SK-N-SH (cell line): Measurements from ENCODE around the gene DCAF10.

Source experiments
- CHD2 ChIP-seq: fragments of 150-350 bp; IDR thresholded peaks from 2 replicates; pipeline ENCODE4 v1.6.1; 2018; ENCODE audit warnings: low read length; ENCODE audit not compliant: partially characterized antibody
- ELF1 ChIP-seq: IDR thresholded peaks from 2 replicates; pipeline ENCODE4 v1.4.0; 2012
- EP300 ChIP-seq, 2 experiments: IDR thresholded peaks; 2 replicates each; pipeline versions ENCODE4 v1.4.0 to v1.6.1; 2012; ENCODE audit warnings: borderline replicate concordance in 1 of 2, low read depth in 1 of 2, low read length in 1 of 2
- EZH2phosphoT487 ChIP-seq: fragments of 200-600 bp; sonication (generic); IDR thresholded peaks from 2 replicates; pipeline ENCODE4 v1.6.1; 2017; ENCODE audit warnings: low read depth, mixed run types, mild to moderate bottlenecking, antibody characterized with exemption, moderate library complexity, borderline replicate concordance
- POLR2AphosphoS5 ChIP-seq: IDR thresholded peaks from 2 replicates; pipeline ENCODE4 v1.6.1; 2012; ENCODE audit warnings: low read depth, low read length
- SIN3A ChIP-seq: IDR thresholded peaks from 2 replicates; pipeline ENCODE4 v1.6.1; 2012; ENCODE audit warnings: low read depth, mild to moderate bottlenecking, low read length, moderate library complexity, borderline replicate concordance
- TAF1 ChIP-seq: IDR thresholded peaks from 2 replicates; pipeline ENCODE4 v1.6.1; 2012; ENCODE audit warnings: low read depth, mild to moderate bottlenecking, low read length, moderate library complexity, borderline replicate concordance
- TEAD4 ChIP-seq: IDR thresholded peaks from 2 replicates; pipeline ENCODE4 v1.4.0; 2012; ENCODE audit warnings: mild to moderate bottlenecking, borderline replicate concordance; ENCODE audit not compliant: insufficient read depth
- TF ChIP-seq, protein P1 (sequence below): fragments of 200-600 bp; sonication (generic); IDR thresholded peaks from 2 replicates; pipeline ENCODE4 v1.6.1; 2017; ENCODE audit warnings: antibody characterized with exemption, mild to moderate bottlenecking, moderate library complexity

DNA sequence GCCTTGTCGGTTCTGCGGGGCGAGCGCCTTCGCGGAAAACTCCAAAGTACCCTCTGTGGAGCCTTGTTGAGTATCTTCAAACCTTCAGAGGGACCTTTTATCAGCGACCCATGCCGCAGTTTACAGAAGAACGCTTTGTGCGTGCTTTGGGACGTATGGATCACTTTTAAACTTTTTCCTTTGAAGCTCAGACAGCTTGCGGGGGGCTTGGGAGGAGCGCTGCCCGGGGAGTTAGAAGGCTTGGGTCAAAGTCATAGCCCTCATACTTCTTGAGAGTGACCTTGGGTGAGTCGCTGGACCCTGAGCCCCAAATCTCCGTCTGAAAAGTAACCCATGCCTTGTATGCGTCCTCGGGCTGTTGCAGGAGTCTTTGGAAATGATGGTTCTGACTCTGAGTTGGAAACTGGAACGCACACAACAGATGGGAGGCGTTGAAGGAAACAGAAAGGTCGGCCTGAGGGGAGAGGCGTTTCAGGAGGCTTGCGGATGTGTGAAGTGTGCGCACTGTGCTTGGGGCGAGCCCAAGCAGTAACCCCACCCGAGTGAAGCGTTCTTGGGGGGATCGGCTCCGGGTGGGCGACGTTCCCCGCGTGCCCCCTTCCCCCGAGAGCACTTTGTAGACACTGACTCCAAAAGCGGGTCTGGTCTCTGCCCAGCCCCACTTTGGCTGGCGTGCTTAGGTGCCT, 104.0 kb downstream of the DCAF10 start:
- TF ChIP-seq, protein P1, sequence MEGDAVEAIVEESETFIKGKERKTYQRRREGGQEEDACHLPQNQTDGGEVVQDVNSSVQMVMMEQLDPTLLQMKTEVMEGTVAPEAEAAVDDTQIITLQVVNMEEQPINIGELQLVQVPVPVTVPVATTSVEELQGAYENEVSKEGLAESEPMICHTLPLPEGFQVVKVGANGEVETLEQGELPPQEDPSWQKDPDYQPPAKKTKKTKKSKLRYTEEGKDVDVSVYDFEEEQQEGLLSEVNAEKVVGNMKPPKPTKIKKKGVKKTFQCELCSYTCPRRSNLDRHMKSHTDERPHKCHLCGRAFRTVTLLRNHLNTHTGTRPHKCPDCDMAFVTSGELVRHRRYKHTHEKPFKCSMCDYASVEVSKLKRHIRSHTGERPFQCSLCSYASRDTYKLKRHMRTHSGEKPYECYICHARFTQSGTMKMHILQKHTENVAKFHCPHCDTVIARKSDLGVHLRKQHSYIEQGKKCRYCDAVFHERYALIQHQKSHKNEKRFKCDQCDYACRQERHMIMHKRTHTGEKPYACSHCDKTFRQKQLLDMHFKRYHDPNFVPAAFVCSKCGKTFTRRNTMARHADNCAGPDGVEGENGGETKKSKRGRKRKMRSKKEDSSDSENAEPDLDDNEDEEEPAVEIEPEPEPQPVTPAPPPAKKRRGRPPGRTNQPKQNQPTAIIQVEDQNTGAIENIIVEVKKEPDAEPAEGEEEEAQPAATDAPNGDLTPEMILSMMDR = no peak
- TF ChIP-seq EP300 (IDR thresholded peaks at IDR 0.05; ENCODE audit: borderline replicate concordance in 1 of 2, low read depth in 1 of 2, low read length in 1 of 2) (no peak), TEAD4 (no peak), CHD2 (no peak), POLR2AphosphoS5 (no peak), TAF1 (no peak), EZH2phosphoT487 (no peak), ELF1 (no peak), SIN3A (no peak)
